ENCODE measurements around the gene BCHE.

The BCHE gene

GRCh38 chr3:165874663-165875489, 37.7 kb upstream of the BCHE start:
- TF ChIP-seq, protein P1, sequence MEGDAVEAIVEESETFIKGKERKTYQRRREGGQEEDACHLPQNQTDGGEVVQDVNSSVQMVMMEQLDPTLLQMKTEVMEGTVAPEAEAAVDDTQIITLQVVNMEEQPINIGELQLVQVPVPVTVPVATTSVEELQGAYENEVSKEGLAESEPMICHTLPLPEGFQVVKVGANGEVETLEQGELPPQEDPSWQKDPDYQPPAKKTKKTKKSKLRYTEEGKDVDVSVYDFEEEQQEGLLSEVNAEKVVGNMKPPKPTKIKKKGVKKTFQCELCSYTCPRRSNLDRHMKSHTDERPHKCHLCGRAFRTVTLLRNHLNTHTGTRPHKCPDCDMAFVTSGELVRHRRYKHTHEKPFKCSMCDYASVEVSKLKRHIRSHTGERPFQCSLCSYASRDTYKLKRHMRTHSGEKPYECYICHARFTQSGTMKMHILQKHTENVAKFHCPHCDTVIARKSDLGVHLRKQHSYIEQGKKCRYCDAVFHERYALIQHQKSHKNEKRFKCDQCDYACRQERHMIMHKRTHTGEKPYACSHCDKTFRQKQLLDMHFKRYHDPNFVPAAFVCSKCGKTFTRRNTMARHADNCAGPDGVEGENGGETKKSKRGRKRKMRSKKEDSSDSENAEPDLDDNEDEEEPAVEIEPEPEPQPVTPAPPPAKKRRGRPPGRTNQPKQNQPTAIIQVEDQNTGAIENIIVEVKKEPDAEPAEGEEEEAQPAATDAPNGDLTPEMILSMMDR (IDR thresholded peaks at IDR 0.05; ENCODE audit: insufficient read depth, missing control alignments): no peak
- FAIRE-seq (no peak), DNase-seq (ENCODE audit: insufficient read length, low spot score) (no peak)

DNA sequence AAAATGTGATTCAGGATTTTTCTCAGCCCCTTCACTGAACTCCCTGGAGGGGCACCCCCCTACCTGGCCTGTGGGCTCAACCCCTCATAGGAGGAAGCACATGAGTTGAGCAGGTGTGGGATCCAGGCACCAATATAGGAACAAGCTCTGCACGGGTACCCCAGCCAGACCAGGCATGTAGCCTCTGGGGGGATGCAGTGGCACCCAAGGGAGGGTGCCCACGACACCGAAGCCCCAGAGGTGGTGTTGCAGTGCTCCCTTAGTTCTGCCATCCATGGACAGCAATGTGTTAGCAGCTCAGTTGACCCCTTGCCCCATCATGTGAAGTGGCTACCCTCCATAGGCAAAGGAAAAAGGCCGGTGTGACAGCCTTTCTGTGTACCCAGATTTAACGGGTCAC, 30.9 kb upstream of the BCHE start:
- DNase-seq (ENCODE audit: insufficient read length, low spot score): no peak
- no peak for FAIRE-seq
- TF ChIP-seq, protein P1 (IDR thresholded peaks at IDR 0.05; ENCODE audit: insufficient read depth, missing control alignments): no peak

- no peak for FAIRE-seq
- DNase-seq (ENCODE audit: insufficient read length, low spot score): no peak
- TF ChIP-seq, protein P1 (IDR thresholded peaks at IDR 0.05; ENCODE audit: insufficient read depth, missing control alignments): no peak
These were observed 21.8 kb upstream of the BCHE start for GRCh38 chr3:165859061-165859460.

DNA sequence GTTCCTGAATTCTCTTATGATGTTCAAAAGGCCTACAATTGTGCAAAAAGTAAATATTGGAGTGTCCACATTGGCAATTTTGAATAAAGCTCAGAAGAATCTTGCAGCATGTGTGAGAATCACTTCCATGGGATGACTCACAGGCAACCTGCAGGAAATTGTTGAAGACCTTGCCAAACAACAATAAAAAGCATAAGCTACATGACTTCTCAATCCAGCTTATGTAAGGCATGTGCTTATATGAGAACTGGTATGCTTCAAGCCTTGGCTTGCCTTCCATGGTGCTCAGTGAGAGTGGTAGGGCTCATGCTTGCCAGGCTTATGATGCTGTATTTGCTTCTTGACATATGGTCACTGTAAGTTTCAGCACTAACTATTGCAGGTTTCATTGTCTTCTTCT, 18.4 kb upstream of the BCHE start:
- DNase-seq (ENCODE audit: insufficient read length, low spot score): no peak
- no peak for FAIRE-seq
- TF ChIP-seq, protein P1 (IDR thresholded peaks at IDR 0.05; ENCODE audit: insufficient read depth, missing control alignments): no peak

DNA sequence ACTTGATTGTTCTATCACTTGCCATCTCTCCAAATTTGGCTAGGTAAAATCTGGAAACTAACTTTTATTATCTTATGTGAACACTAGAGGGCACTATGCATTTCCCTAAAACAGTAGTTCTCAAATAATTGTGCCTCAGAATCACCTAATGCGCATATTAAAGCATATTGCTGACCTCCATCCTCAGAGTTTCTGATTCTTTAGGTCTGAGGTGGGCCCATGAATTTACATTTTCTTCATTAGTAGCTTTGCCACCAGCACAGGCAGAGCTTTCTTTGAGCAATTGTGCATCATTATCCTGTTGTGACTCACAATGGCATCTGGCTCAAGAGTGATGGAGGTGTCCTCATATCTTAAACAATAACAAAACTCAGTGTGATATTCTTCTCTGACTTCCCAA, 17.5 kb upstream of the BCHE start:
- TF ChIP-seq, protein P1 (IDR thresholded peaks at IDR 0.05; ENCODE audit: insufficient read depth, missing control alignments): peak; percentile 63
- no peak for DNase-seq (ENCODE audit: insufficient read length, low spot score)
- FAIRE-seq: no peak

DNA sequence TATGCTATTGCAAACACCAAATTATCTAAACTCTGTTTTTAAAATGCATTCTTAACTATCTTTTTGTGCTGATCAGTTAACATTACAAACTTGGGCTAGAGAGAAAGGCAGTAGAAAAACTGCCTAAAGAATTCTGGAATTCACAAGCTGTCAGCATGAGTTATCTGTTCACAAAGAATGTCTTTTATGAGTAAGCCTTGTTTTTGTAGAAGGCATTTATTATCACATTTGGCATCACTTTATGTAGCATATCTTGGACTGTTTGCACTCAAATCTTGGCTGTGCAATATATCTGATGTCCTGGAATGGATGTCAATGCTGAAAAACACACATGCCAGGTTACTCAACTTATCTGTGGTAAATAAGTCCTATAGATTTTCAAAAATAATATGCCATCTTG, 15.5 kb upstream of the BCHE start:
- TF ChIP-seq, protein P1 (IDR thresholded peaks at IDR 0.05; ENCODE audit: insufficient read depth, missing control alignments): no peak
- DNase-seq (ENCODE audit: insufficient read length, low spot score): no peak
- peak; percentile 21 for FAIRE-seq

GRCh38 chr3:165852191-165852590, 15.0 kb upstream of the BCHE start:
- DNase-seq (ENCODE audit: insufficient read length, low spot score) (no peak), FAIRE-seq (peak; percentile 61)
- TF ChIP-seq, protein P1 (IDR thresholded peaks at IDR 0.05; ENCODE audit: insufficient read depth, missing control alignments): no peak
